GM12874 (cell line): ENCODE results near the gene MAK.

Experiments
- CTCF ChIP-seq: IDR thresholded peaks from 2 replicates; pipeline ENCODE4 v1.5.1; 2011; ENCODE audit warnings: low read depth, mild to moderate bottlenecking, control low read depth, low read length, moderate library complexity; ENCODE audit not compliant: insufficient read depth

MAK gene

DNA sequence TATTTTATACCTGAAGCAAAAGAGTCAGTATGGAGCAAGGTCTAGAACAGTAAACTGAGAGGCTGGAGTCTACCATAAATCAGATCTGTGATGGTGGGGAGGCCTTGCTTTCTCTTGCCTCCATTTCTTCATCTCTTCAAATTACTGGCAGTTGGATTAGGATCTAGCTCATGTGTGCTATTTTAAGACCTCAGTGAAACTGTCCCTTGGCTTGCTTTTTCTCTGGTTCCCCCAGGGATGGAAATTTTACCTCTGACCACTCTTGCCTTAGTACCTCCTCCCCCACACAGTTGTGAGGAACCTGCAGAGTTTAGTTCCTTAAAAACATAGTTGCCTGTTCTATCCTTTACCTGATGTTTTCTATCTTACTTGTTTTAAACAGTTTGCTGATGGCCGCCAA, 82.3 kb downstream of the MAK start:
- no peak for TF ChIP-seq CTCF

- no peak for TF ChIP-seq CTCF
These were observed 88.6 kb downstream of the MAK start for GRCh38 chr6:10749734-10750133.

- TF ChIP-seq CTCF: no peak
These were observed 90.9 kb downstream of the MAK start, which contains the start of gene TMEM14B for GRCh38 chr6:10747251-10747972. Gene TMEM14B, plus strand, starts transcription at chr6:10747805. Its CDS starts 1,441 bp downstream, at chr6:10749246.

DNA sequence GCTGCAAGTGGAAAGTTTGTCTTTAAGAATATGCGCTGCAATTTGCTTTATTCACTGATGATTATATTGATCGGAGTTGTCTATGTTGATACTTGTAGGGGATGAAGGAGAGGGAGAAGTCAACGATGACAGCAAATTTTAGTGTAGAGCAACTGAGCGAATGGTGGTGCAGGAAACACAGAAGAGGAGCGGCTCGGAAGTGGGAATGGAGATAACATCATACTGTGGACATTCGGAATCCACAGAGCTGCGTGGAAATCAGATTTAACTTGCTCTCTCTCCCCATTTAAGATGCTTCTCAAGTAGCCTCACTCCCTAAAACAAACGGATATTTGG, 91.5 kb downstream of the MAK start:
- no peak for TF ChIP-seq CTCF

DNA sequence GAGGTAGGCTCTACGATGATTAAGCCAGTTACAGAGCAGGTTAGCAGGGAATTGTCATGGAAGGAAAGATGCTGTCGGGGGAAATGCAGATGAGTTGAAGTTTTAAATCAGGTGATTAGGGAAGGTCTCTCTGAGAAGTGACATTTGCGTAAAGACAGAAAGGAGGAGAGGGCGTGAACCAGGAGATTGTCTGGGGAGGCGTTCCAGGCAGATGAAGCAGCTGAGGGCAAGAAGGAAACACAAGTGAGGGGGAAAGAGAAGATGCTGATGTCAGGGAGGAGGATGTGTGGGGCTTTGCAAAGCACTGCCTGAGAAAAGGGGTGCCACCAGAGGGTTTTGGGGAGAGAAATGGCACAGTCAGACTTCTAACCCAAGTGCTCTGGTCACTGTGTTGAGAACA, 93.2 kb downstream of the MAK start:
- no peak for TF ChIP-seq CTCF

GRCh38 chr6:10743515-10743914, 94.8 kb downstream of the MAK start:
- no peak for TF ChIP-seq CTCF

DNA sequence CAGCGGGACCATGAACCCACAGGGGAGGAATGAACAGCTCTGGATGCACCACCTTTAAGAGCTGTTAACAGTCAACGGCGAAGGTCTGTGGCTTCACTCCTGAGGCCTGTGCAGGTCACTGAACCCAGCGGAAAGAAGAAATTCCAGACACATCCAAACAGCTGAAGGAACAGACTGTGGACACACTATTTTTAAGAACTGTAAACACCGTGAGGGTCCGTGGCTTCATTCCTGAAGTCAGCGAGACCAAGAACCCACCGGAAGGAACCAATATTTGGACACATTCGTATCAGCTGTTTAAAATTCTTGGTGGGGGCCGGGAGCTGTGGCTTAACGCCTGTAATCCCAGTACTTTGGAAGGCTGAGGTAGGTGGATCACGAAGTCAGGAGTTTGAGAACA, 96.1 kb downstream of the MAK start:
- TF ChIP-seq CTCF: no peak

DNA sequence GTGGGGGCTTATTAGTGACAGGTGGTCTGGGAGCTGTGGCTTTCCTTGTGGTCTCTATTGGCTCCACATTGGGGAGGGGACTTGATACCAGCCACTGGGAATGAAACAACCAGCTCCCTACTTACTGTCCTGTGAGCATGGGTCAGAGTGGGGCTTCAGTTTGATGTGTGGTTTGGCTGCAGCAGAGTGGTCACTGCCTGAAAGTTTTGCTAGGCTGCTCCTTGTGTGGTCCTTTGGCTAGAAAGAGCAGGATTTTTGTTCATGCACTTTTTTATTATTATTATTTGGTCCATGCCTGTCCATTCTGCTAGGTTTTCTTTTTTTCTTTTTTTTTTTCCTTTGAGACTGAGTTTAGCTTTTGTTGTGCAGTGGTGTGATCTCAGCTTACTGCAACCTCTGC, 98.3 kb downstream of the MAK start:
- TF ChIP-seq CTCF: no peak
